ENCODE data around the gene SLC25A45.

The SLC25A45 gene

DNA sequence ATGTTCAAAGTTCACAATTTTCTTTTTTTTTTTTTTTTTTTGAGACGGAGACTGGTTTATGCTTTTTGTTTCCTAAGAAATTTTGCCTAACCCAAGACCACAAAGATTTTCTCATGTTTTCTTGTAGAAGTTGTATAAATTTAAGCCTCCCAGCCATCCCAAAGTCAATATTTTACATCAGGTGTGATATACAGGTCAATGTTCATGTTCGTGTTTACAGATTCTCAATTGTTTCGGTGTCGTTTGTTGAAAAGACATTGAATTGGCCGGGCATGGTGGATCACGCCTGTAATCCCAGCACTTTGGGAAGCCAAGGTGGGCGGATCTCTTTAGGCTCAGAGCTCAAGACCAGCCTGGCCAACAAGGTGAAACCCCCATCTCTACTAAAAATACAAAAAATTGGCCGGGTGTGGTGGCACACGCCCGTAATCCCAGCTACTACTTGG lies 19.4 kb upstream of the SLC25A45 start:
- Mint-ChIP-seq H3K27me3 (no peaks in the 10 kb centered on the region), H3K36me3 (no peaks in the 10 kb centered on the region), H3K27ac (no peak overlapping the region), H3K4me1 (ENCODE audit: low read depth) (peaks cover 5% of the 10 kb centered on the region), H3K4me3 (no peak overlapping the region), H3K9me3 (ENCODE audit: low read depth) (no peaks in the 10 kb centered on the region)

DNA sequence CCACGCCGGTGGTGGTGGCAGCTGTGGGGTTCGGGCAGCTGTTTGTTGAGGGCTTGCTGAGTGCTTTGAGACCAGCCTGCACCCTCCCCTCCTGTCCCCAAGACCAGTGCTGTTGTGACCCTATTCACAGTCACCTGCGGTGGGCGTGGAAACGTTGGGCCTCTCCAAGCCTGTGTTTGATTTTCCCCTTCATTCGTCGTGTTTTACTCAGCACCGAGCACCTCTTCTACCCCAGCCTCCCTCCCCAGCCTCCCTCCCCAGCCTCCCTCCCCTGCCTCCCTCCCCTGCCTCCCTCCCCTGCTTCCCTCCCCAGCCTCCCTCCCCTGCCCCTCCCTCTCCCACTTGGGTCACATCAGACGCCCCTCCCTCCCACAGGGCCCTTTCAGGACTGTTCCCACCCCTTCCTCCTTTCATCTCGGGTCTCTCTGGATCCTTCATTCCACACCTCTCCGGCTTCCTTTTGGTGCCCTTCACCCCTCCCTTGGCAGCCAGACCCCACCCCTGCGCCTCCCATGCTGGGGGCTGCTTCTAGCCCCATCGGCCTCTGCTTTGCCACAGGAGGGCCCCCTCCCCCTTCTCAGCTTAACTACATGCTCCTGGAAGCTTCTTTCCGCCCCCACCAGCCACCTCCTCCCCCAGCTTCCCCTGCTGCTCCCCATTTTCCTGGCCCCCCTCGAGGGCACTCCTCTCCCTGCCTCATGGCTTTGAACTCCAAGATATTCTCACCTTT lies 18.8 kb upstream of the SLC25A45 start:
- Mint-ChIP-seq H3K36me3 (no peaks in the 10 kb centered on the region), H3K27ac (no peak overlapping the region), H3K4me3 (no peak overlapping the region), H3K27me3 (no peaks in the 10 kb centered on the region), H3K4me1 (ENCODE audit: low read depth) (peaks cover 5% of the 10 kb centered on the region), H3K9me3 (ENCODE audit: low read depth) (no peaks in the 10 kb centered on the region)

DNA sequence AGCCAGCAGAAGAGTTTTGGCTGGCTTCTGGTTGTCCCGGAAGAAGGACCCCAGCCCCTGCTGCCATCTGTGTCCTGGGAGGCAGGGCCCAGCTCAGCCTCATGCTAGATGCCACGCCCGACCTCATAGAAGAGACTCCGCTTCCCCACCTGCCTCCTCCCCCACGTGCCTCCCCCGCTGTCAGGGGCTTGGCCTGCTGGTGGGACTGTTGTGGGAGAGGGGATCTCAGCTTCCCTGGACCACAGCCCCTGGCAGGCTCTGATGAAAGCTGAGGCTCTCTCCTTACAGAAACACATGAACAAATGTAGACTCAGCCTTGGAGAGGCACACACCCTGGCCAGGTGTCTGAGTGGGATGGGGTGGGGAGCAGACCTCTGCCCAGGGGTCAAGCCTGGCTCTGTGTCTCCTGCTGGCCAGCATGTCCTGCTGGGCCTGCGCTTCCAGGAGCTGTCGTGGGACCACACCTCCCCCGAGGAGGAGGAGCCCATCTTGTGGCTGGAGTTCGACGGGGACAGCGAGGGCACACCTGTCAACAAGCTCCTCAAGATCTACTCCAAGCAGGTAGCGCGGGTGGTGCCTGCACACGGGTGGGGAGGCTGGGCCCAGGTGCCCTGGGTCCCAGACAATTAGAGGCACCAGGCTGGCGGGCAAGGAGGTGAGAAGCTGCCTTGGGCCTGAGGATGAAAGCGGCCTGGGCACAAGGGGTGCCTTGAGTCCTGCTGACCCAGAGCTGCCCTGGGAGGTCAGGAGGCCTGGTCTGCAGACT lies 18.0 kb upstream of the SLC25A45 start:
- Mint-ChIP-seq H3K9me3 (ENCODE audit: low read depth) (no peaks in the 10 kb centered on the region), H3K36me3 (no peaks in the 10 kb centered on the region), H3K27me3 (no peaks in the 10 kb centered on the region), H3K4me1 (ENCODE audit: low read depth) (peaks cover 5% of the 10 kb centered on the region), H3K27ac (no peak overlapping the region), H3K4me3 (no peak overlapping the region)

DNA sequence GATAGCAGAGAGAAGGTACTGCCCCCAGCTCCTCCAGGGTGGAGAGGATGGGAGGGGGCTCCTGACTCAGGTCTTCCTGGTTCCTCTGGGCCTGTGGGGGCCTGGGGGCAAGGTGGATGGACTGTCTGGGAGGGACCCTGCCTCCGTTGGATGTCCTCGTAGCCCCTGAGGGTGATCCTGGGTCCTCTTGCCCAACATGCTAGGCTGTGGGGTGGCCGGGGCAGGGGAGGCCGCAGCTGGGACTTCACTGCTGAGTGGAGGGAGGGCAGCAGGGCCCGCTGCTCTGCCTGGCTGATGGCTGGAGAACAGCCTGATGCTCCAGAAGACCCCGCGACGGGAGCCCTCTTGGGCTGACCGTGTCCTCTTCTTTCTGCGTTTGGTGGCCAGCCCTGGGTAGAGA lies 17.4 kb upstream of the SLC25A45 start:
- H3K27ac Mint-ChIP-seq: no peak overlapping the region
- H3K27me3 Mint-ChIP-seq: no peaks in the 10 kb centered on the region
- no peaks in the 10 kb centered on the region for H3K9me3 Mint-ChIP-seq (ENCODE audit: low read depth)
- no peaks in the 10 kb centered on the region for H3K36me3 Mint-ChIP-seq
- H3K4me3 Mint-ChIP-seq: no peak overlapping the region
- H3K4me1 Mint-ChIP-seq (ENCODE audit: low read depth): peaks cover 5% of the 10 kb centered on the region

DNA sequence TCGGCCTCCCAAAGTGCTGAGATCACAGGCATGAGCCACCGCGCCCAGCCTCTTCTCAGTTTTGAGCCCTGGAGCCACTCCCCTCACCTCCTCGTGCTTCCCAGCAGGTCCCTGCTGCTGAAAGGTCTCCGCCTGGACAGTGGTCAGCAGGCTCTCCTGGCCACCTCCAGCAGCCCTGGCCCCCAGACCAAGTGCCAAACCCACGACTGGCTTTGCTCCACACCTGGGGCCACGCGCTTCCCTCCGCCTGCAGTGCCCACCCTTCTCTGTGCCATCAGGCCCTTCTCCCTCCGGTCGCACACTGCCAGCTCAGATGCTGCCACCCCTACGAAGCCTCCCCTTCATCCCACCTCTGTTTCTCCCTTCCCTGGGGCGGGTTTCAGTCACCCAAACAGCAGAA lies 16.8 kb upstream of the SLC25A45 start:
- Mint-ChIP-seq H3K27ac (no peak overlapping the region), H3K27me3 (no peaks in the 10 kb centered on the region), H3K36me3 (no peaks in the 10 kb centered on the region), H3K4me3 (no peak overlapping the region), H3K4me1 (ENCODE audit: low read depth) (peaks cover 5% of the 10 kb centered on the region), H3K9me3 (ENCODE audit: low read depth) (no peaks in the 10 kb centered on the region)

DNA sequence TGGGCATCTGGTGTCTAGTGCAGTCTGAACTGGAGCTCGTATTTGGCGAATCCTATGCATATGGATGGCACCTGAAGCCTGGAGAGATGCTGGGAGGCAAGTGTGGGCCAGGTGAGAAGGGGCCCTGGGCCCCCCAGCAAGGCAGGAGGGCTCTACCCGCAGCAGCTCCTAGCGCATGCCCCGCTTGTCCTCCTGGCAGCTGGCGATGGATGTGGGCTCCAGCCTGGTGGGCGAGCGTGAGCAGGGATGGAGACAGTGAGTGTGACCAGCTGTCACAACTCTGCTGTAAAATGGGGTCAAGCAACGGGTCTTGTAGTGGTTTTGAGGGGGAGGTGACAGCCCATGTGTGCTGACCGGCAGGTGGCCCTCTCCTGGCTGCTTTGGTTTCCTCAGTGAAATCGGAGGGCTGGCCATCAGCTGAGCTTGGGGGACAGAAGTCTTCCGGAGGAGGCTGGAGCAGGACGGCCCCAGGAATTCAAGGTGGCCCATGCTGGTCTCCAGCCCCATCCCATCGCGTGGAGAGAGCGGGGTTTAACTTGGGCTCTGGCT lies 16.0 kb upstream of the SLC25A45 start:
- Mint-ChIP-seq H3K27me3 (no peaks in the 10 kb centered on the region), H3K4me3 (no peak overlapping the region), H3K36me3 (no peaks in the 10 kb centered on the region), H3K9me3 (ENCODE audit: low read depth) (no peaks in the 10 kb centered on the region), H3K27ac (no peak overlapping the region), H3K4me1 (ENCODE audit: low read depth) (peaks cover 3% of the 10 kb centered on the region)

DNA sequence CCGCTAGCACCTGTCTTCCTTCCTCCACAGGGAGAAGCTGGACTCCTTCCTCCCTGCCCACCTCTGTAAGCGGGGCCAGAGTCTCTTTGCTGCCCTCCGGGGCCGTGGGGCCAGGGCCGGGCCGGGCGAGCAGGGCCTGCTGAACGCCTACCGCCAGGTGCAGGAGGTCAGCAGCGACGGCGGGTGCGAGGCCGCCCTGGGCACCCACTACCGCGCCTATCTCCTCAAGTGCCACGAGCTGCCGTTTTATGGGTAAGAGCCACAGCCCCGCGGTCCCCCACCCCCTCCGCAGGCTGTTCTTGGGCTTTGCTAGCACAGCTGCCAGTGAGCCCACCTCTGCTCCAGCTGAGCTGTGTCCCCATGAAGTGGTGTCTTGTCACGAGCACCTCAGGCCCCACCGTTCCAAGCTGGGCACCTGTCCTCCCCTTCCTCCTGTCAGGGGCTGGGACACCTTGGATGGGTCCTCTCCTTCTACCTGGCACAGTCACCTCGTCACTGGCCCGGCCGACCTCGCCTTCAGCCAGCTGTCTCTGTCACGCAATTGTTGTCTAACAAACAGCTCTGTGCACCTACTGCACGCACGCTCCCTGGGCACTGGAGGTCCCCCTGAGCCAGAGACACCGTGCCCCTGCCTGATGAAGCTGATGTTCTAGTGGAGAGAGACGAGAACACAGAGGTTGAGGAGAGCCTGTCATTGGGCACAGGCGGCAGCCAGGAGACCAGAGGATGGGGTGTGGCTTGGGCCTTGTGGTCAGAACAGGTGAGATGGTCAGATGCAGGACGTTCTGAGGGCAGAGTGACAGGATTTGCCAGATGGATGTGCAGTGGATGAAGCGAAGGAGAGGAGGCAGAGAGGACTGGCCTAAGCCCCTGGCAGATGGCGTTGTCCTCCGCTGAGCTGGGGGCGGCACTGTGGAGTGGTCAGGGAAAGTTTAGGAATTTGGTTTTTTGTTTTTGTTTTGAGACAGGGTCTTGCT lies 14.6 kb upstream of the SLC25A45 start:
- Mint-ChIP-seq H3K27ac (no peak overlapping the region), H3K27me3 (no peaks in the 10 kb centered on the region), H3K4me1 (ENCODE audit: low read depth) (peaks cover 6% of the 10 kb centered on the region), H3K9me3 (ENCODE audit: low read depth) (no peaks in the 10 kb centered on the region), H3K36me3 (no peaks in the 10 kb centered on the region), H3K4me3 (no peak overlapping the region)

DNA sequence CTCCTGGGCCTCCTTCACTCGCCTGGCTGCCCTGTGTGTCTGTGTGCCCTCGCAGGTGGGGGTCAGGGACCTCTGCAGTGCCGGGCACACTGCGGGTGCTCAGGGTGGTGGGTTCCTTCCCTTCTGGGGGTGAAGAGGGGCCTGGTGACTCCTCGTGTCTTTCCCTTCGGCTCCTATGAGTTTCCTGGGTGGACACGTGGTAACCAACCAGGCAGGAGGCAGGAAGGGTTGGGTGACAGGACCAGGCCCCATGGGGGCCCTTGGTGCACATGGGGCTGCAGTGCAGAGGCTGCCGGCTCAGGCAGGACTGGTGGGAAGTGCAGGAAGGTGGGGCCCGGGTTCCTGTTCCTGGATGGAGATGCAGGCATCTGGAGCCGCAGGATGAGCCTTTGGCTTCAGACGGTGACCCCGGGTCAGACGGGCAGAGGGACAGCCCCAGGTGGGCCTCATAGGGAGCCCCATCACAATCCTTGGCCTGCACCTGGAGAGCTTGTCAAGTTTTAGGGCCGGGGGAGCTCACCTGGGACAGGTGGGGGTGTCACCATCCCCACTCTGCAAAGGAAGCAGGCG lies 13.6 kb upstream of the SLC25A45 start:
- Mint-ChIP-seq H3K9me3 (ENCODE audit: low read depth) (no peaks in the 10 kb centered on the region), H3K36me3 (no peaks in the 10 kb centered on the region), H3K4me3 (no peak overlapping the region), H3K27ac (no peak overlapping the region), H3K27me3 (no peaks in the 10 kb centered on the region), H3K4me1 (ENCODE audit: low read depth) (peaks cover 6% of the 10 kb centered on the region)

DNA sequence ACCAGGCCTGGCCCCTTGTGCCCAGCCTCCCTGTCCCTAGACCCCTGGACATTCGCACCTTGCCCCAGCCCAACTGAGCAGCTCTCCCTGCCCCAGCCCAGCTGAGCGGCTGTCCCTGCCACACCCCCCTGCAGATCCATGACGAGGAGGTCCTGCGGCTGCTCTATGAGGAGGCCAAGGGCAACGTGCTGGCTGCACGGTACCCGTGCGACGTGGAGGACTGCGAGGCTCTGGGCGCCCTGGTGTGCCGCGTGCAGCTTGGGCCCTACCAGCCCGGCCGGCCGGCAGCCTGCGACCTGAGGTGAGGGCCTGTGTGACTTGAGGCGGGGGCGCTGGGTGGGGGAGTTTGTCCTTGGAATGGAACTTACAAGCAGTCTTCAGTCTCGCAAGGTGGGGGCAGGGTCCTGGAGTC lies 11.7 kb upstream of the SLC25A45 start:
- H3K9me3 Mint-ChIP-seq (ENCODE audit: low read depth): no peaks in the 10 kb centered on the region
- peaks cover 13% of the 10 kb centered on the region for H3K4me1 Mint-ChIP-seq (ENCODE audit: low read depth)
- H3K36me3 Mint-ChIP-seq: no peaks in the 10 kb centered on the region
- H3K4me3 Mint-ChIP-seq: no peak overlapping the region
- no peak overlapping the region for H3K27ac Mint-ChIP-seq
- no peaks in the 10 kb centered on the region for H3K27me3 Mint-ChIP-seq

DNA sequence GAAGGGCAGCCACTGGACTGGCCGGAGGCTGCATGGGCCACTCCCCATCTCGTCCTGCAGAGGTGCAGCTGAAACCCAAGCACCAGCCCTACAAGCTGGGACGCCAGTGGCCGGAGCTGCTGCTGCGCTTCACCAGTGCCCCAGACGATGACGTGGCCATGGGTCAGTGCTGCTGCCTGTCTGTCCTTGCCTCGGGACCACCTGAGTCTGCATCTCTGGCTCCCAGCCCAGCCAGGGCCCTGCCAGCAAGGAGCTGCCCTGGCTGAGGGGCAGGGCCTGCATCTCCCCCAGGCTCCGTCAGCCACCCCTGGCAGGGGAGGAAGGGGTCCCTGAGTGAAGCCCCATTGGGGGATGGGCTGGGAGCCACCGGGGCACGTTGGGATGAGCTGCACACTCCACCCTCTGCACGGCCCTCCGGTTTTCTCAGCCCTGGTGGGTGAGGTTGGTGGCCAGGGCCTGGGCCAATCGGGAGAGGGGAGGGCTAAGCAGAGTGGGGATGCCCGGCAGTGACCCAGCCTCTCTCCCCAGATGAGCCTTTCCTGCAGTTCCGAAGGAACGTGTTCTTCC lies 11.2 kb upstream of the SLC25A45 start:
- peaks cover 2% of the 10 kb centered on the region for H3K36me3 Mint-ChIP-seq

DNA sequence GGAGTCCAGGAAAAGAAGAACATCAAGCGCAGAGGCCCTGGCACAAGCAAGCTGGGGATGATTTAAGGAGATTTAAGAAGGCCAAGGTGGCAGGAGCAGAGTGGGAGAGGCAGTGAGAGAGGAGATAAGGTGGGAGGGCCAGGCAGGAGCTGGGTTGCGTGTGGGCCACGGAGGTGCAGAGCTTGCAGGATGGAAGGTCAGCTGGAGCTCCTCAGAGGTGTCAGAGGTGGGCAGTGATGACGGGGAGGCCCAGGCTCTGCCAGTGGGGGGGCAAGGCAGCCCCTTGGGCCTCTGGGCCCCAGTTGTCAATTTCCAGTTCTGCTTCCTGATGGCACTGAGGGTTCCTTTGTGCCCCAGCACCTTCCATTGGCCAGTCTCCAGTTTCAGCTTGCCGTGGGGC lies 10.5 kb upstream of the SLC25A45 start:
- Mint-ChIP-seq H3K9me3 (ENCODE audit: low read depth) (no peaks in the 10 kb centered on the region), H3K4me3 (no peak overlapping the region), H3K4me1 (ENCODE audit: low read depth) (peaks cover 25% of the 10 kb centered on the region), H3K27ac (no peak overlapping the region), H3K27me3 (no peaks in the 10 kb centered on the region), H3K36me3 (peaks cover 2% of the 10 kb centered on the region)

More for the DNA sequence above, 11.2 kb upstream of the SLC25A45 start:
- H3K4me1 Mint-ChIP-seq (ENCODE audit: low read depth): peaks cover 18% of the 10 kb centered on the region
- H3K4me3 Mint-ChIP-seq: no peak overlapping the region
- no peaks in the 10 kb centered on the region for H3K9me3 Mint-ChIP-seq (ENCODE audit: low read depth)
- H3K27ac Mint-ChIP-seq: no peak overlapping the region
- no peaks in the 10 kb centered on the region for H3K27me3 Mint-ChIP-seq

DNA sequence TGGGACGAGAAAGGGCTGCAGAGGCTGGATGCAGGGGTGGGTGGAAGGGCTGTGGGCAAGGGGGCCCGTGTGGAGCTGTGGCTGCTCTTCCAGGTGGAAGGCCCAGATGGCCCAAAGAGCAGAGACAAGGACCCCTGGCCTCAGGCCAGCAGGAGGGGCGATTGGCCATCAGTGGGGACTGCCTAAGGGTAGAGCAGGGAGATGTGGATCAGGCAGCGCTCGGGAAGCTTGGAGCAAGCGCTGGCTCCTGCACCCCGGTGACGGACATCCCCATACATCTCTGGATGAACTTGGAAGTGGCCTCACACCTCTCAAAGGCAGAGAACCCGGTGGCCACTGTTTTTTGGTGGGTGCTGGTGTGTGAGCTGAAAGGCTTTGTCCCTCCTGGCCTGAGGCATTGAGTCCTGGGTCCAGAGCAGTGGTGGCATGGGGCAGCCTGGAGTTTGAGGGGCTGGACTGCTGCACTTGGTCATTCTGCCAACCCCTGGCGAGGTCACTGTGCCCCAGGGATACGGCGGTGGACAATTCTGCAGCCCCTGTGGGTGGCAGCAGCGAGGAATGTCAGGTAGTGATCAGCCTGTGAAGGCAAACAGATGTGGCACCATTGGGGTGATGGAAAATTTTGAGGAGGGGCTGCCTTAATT lies 9.9 kb upstream of the SLC25A45 start:
- Mint-ChIP-seq H3K27me3 (no peaks in the 10 kb centered on the region), H3K9me3 (ENCODE audit: low read depth) (no peaks in the 10 kb centered on the region), H3K36me3 (peaks cover 2% of the 10 kb centered on the region), H3K4me3 (no peak overlapping the region), H3K4me1 (ENCODE audit: low read depth) (peaks cover 25% of the 10 kb centered on the region), H3K27ac (no peak overlapping the region)

DNA sequence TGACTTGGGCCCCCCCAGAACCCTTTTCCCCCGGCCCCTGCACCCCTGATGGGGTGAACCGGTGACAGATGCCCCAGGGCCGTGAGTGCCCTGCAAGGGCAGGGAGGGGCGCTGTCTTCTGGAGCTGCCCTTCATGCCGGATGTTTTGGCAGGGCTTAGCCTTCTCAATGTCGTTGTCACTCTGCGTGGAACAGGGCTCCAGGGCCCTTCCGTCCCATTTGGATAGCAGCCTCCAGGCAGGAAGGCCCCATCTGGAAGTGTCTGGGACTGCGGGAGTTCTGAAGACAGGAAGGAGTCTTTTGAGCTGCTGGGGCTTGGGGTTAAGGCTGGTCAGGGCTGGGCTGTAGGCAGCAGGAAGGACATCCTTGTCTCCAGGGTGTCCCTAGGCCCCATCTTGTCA lies 8.6 kb upstream of the SLC25A45 start:
- Mint-ChIP-seq H3K27me3 (no peaks in the 10 kb centered on the region), H3K36me3 (peaks cover 2% of the 10 kb centered on the region), H3K9me3 (ENCODE audit: low read depth) (no peaks in the 10 kb centered on the region), H3K4me3 (no peak overlapping the region), H3K4me1 (ENCODE audit: low read depth) (peaks cover 29% of the 10 kb centered on the region), H3K27ac (no peak overlapping the region)
